Measurements from ENCODE around the gene HLA-G. TPM values are rescaled to one million over a fixed set of nuclear protein-coding genes. Genes with fewer than 3 reads are reported as not detected.

HLA-G gene
- total RNA-seq, 1 donor from 2014 or later: not detected

DNA sequence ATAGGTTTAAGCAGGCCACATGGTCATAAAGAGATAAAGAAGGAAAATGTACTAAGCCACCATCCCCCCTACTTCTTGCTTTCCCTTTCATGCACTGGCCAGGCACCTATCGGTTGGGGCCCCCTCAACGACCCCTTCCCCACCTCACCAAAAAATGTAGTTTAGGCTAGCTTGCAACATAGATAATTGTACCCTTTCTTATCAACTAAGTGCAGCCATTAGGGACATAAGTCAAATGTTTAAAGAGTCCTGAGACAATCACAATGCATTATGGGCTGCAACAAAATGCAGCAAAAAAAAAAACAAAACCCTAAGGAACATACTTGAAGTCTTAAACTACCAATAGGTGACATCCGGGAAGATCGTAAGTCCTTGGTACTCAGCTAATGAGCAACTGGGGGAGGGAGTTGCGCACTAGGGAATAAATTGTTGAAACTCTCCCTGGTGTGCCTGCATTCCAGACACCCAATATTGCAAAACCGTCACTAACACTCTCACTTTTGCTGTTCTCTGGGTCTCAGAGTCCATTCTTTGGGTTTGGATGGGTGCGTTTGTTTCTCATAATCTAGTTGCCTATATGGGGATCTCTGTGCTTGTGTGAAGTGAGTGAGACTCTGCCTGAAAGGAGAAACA is 12.4 kb upstream of the HLA-G start:
- Mint-ChIP-seq H3K27ac (ENCODE audit: unreplicated experiment) (no peak overlapping the region), H3K27me3 (ENCODE audit: unreplicated experiment) (peaks cover 2% of the 10 kb centered on the region), H3K4me3 (ENCODE audit: unreplicated experiment) (no peak overlapping the region), H3K9me3 (ENCODE audit: unreplicated experiment) (peaks cover 4% of the 10 kb centered on the region), H3K36me3 (ENCODE audit: unreplicated experiment) (peaks cover 9% of the 10 kb centered on the region), H3K4me1 (ENCODE audit: low read depth, unreplicated experiment) (peaks cover 7% of the 10 kb centered on the region)
- TF ChIP-seq, protein P1, sequence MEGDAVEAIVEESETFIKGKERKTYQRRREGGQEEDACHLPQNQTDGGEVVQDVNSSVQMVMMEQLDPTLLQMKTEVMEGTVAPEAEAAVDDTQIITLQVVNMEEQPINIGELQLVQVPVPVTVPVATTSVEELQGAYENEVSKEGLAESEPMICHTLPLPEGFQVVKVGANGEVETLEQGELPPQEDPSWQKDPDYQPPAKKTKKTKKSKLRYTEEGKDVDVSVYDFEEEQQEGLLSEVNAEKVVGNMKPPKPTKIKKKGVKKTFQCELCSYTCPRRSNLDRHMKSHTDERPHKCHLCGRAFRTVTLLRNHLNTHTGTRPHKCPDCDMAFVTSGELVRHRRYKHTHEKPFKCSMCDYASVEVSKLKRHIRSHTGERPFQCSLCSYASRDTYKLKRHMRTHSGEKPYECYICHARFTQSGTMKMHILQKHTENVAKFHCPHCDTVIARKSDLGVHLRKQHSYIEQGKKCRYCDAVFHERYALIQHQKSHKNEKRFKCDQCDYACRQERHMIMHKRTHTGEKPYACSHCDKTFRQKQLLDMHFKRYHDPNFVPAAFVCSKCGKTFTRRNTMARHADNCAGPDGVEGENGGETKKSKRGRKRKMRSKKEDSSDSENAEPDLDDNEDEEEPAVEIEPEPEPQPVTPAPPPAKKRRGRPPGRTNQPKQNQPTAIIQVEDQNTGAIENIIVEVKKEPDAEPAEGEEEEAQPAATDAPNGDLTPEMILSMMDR (IDR thresholded peaks at IDR 0.05; ENCODE audit: partially characterized antibody, unreplicated experiment): no peak
- DNase-seq: no peak

GRCh38 chr6:29816030-29816429 is 11.6 kb upstream of the HLA-G start:
- TF ChIP-seq, protein P1 (IDR thresholded peaks at IDR 0.05; ENCODE audit: partially characterized antibody, unreplicated experiment): no peak
- Mint-ChIP-seq H3K9me3 (ENCODE audit: unreplicated experiment) (peaks cover 4% of the 10 kb centered on the region), H3K27me3 (ENCODE audit: unreplicated experiment) (peaks cover 2% of the 10 kb centered on the region), H3K27ac (ENCODE audit: unreplicated experiment) (no peak overlapping the region), H3K4me1 (ENCODE audit: low read depth, unreplicated experiment) (peaks cover 4% of the 10 kb centered on the region), H3K36me3 (ENCODE audit: unreplicated experiment) (peaks cover 9% of the 10 kb centered on the region), H3K4me3 (ENCODE audit: unreplicated experiment) (no peak overlapping the region)
- DNase-seq: no peak

- H3K4me1 Mint-ChIP-seq (ENCODE audit: low read depth, unreplicated experiment): peaks cover 4% of the 10 kb centered on the region
- TF ChIP-seq, protein P1 (IDR thresholded peaks at IDR 0.05; ENCODE audit: partially characterized antibody, unreplicated experiment): no peak
- no peak overlapping the region for H3K27ac Mint-ChIP-seq (ENCODE audit: unreplicated experiment)
- peaks cover 2% of the 10 kb centered on the region for H3K27me3 Mint-ChIP-seq (ENCODE audit: unreplicated experiment)
- peaks cover 9% of the 10 kb centered on the region for H3K36me3 Mint-ChIP-seq (ENCODE audit: unreplicated experiment)
- peaks cover 6% of the 10 kb centered on the region for H3K9me3 Mint-ChIP-seq (ENCODE audit: unreplicated experiment)
- no peak for DNase-seq
- H3K4me3 Mint-ChIP-seq (ENCODE audit: unreplicated experiment): no peak overlapping the region
Measured at GRCh38 chr6:29818892-29819291, 8.7 kb upstream of the HLA-G start.

DNA sequence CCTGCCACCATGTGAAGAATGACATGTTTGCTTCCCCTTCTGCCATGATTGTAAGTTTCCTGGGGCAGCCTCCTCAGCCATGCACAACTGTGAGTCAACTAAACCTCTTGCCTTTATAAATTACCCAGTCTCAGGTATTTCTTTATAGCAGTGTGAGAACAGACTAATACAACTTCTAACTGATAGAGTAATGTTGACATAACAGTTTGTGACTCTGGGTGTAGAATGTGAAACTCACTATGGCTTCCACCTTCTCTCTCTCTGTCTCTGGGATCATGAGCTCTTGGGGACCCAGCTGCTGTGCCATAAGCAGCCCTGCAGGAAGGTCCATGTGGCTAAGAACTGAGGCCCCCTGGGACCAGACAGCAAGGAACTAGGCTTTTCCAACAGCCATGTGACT is 3.5 kb upstream of the HLA-G start:
- Mint-ChIP-seq H3K4me3 (ENCODE audit: unreplicated experiment) (no peak overlapping the region), H3K4me1 (ENCODE audit: low read depth, unreplicated experiment) (no peaks in the 10 kb centered on the region), H3K9me3 (ENCODE audit: unreplicated experiment) (peaks cover 5% of the 10 kb centered on the region), H3K27me3 (ENCODE audit: unreplicated experiment) (peaks cover 15% of the 10 kb centered on the region), H3K27ac (ENCODE audit: unreplicated experiment) (no peak overlapping the region), H3K36me3 (ENCODE audit: unreplicated experiment) (peaks cover 6% of the 10 kb centered on the region)
- TF ChIP-seq, protein P1 (IDR thresholded peaks at IDR 0.05; ENCODE audit: partially characterized antibody, unreplicated experiment): no peak
- no peak for DNase-seq

GRCh38 chr6:29825848-29826247 is 1.8 kb upstream of the HLA-G start:
- Mint-ChIP-seq H3K9me3 (ENCODE audit: unreplicated experiment) (peaks cover 7% of the 10 kb centered on the region), H3K4me1 (ENCODE audit: low read depth, unreplicated experiment) (no peaks in the 10 kb centered on the region), H3K36me3 (ENCODE audit: unreplicated experiment) (peaks cover 13% of the 10 kb centered on the region), H3K27me3 (ENCODE audit: unreplicated experiment) (peaks cover 15% of the 10 kb centered on the region), H3K4me3 (ENCODE audit: unreplicated experiment) (no peak overlapping the region), H3K27ac (ENCODE audit: unreplicated experiment) (no peak overlapping the region)
- DNase-seq: no peak
- TF ChIP-seq, protein P1 (IDR thresholded peaks at IDR 0.05; ENCODE audit: partially characterized antibody, unreplicated experiment): no peak
